ENCODE data around the gene SLC22A14. TPM values are rescaled to one million over a fixed set of nuclear protein-coding genes. Genes with fewer than 3 reads are reported as not detected.

Gene SLC22A14
- polyA plus RNA-seq, 4 donors: 0.32 to 0.57 (median 0.42) TPM

- no peak for DNase-seq (ENCODE audit: low read depth in 4 of 4, low spot score in 3 of 4)
Measured at GRCh38 chr3:38337703-38338102, 55.6 kb downstream of the SLC22A14 start.

- DNase-seq (ENCODE audit: low read depth in 4 of 4, low spot score in 3 of 4): no peak
Measured at GRCh38 chr3:38343797-38344594, 61.9 kb downstream of the SLC22A14 start.

- no peak for DNase-seq (ENCODE audit: low read depth in 4 of 4, low spot score in 3 of 4)
Measured at GRCh38 chr3:38345879-38346586, 63.9 kb downstream of the SLC22A14 start.

GRCh38 chr3:38346587-38347410 lies 64.7 kb downstream of the SLC22A14 start, which contains the start of gene XYLB:
Gene XYLB (plus strand): TSS chr3:38346785. CDS start chr3:38346869, 84 bp downstream.
- DNase-seq (ENCODE audit: low read depth in 4 of 4, low spot score in 3 of 4): peak; percentile 48 to 76 (median 64)

DNA sequence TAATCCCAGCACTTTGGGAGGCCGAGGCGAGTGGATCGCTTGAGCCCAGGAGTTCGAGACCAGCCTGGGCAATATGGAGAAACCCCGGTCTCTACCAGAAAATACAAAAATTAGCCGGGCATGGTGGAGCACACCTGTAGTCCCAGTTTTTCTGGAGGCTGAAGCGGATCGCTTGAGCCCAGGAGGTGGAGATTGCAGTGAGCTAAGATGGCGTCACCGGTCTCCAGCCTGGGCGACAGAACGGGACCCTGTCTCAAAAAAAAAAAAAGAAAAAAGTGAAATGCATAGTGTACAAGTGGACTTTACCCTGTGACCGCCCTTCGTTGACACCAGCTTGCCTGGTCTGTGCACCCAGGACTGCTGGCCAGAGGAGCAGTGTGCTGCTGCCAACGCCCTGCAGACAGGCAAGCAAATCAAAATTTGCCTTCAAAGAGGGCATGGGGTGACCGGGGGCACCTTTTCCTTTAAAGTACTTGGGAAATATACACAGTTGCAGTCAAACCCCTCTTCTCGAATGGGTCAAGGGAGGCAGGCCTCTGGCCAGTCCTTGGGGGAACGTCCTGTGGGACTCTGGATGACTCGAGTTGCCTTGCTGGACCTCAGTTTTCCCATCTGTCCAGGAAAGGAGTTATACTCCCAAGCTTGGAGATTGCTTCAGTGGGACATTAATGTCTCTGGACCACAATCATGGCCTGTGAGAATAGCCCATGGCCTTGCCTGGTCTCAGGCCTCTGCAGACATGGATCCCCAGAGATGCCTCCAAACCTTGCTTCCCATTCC lies 65.5 kb downstream of the SLC22A14 start:
- no peak for DNase-seq (ENCODE audit: low read depth in 4 of 4, low spot score in 3 of 4)

GRCh38 chr3:38348903-38349302 lies 66.8 kb downstream of the SLC22A14 start:
- DNase-seq (ENCODE audit: low read depth in 4 of 4, low spot score in 3 of 4): no peak

- DNase-seq (ENCODE audit: low read depth in 4 of 4, low spot score in 3 of 4): no peak
Measured at GRCh38 chr3:38349684-38350359, 67.7 kb downstream of the SLC22A14 start.

DNA sequence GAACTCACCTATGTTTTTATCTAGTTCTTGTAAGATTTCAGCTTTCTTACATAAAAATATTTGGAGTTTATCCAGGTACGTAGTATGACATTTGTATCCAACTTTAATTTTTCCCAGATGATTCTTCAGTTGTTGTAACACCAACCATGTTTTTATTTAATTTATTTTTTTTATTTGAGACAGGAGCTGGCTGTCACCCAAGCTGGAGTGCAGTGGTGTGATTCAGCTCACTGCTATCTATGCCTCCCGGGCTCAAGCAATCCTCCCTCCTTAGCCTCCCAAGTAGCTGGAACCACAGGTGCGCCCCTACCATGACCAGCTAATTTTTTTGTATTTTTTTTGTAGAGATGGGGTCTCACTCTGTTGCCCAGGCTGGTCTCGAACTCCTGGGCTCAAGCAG lies 71.1 kb downstream of the SLC22A14 start:
- DNase-seq (ENCODE audit: low read depth in 4 of 4, low spot score in 3 of 4): no peak

DNA sequence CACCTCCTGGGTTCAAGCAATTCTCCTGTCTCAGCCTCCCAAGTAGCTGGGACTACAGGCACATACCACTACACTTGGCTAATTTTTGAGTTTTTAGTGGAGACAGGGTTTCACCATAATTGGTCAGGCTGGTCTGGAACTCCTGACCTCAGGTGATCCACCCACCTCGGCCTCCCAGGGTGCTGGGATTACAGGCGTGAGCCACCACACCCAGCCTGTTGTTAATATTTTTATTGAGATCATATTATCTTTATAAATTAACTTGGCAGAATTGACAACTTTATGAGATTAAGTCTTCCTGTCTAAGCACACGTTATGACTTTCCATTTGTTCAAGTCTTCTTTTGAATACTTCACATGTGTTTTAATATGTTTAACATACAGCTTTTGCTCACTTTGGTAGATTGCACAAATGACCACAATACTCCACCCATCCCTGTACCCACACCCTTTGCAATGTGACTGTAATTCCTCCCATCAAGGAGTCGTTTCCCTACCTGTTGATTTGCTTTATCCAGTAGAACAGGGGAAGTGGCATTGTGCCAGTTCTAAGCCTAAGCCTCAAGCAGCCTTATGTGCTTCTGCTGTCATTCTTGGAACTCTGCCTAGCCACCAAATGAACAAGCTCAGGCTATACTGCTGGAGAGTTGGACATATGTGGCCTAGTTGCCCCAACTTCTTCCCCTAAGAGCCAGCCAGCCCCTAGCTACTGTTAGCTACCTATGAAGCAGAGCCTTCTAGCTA lies 72.7 kb downstream of the SLC22A14 start:
- DNase-seq (ENCODE audit: low read depth in 4 of 4, low spot score in 3 of 4): no peak

- DNase-seq (ENCODE audit: low read depth in 4 of 4, low spot score in 3 of 4): no peak
Measured at GRCh38 chr3:38359038-38359437, 76.9 kb downstream of the SLC22A14 start.

- DNase-seq (ENCODE audit: low read depth in 4 of 4, low spot score in 3 of 4): no peak
Measured at GRCh38 chr3:38360345-38360744, 78.3 kb downstream of the SLC22A14 start.

- no peak for DNase-seq (ENCODE audit: low read depth in 4 of 4, low spot score in 3 of 4)
Measured at GRCh38 chr3:38361496-38361895, 79.4 kb downstream of the SLC22A14 start.

DNA sequence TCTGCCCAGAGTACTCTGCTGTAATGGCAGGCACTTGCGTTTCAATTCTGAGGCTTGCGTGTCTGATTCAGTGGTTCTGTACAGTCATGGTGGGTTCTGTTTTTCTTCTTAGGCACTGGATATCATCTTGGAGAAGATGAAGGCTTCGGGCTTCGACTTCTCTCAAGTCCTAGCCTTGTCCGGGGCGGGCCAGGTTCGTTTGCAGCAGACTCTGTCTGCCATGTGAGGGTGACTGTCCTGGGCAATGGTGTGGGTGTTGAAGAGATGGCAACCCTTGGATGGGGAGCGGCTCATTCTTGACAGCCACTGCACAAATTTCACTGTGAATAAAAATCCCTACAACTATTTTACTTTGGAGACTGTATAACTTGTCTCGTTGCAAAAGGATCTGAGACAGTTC lies 80.7 kb downstream of the SLC22A14 start:
- no peak for DNase-seq (ENCODE audit: low read depth in 4 of 4, low spot score in 3 of 4)

GRCh38 chr3:38364721-38365400 lies 82.8 kb downstream of the SLC22A14 start:
- no peak for DNase-seq (ENCODE audit: low read depth in 4 of 4, low spot score in 3 of 4)

DNA sequence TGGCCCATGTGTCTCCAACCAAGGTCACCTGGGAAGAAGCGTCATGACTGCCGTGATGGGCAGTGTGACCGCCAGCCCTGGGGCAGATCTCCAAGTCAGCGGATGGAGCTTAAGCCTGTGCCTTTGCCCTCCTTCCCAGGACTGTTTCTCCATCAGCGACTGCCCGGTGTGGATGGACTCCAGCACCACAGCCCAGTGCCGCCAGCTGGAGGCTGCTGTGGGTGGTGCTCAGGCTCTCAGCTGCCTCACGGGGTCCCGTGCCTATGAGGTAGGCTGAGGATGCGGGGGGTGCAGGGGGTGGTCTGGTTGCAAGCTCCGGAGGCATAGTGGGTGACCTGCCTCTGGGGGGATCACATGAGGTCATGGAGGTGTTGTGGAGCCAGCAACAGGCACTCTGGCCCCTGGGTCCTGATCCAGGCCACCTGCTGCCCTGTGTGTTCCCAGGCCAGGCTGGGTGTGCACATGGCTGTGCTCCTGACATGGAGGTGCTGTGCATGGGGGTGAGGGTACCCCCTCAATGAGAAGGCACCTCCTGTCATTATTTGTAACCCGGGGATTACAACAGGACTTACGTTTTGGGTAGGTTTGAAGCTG lies 83.5 kb downstream of the SLC22A14 start:
- no peak for DNase-seq (ENCODE audit: low read depth in 4 of 4, low spot score in 3 of 4)

DNA sequence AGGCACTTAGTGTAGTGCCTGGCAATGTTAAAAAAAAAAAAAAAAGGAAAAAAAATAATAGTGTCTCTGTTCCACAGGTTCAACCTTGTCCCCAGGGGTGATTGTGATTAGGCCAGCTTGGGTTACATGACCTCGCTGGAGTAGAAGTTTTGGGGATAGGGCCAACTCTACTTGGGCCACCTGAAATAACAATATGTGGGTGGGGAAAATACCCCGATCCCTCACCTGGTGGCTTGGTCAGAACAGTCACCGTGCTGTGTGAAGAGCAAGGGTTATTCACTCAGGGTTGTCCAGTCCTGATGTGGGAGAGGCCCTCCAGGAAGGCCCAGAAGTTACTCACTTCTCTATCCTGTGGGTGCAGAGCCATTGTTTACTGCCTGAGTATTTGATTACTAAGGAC lies 84.0 kb downstream of the SLC22A14 start:
- DNase-seq (ENCODE audit: low read depth in 4 of 4, low spot score in 3 of 4): no peak

DNA sequence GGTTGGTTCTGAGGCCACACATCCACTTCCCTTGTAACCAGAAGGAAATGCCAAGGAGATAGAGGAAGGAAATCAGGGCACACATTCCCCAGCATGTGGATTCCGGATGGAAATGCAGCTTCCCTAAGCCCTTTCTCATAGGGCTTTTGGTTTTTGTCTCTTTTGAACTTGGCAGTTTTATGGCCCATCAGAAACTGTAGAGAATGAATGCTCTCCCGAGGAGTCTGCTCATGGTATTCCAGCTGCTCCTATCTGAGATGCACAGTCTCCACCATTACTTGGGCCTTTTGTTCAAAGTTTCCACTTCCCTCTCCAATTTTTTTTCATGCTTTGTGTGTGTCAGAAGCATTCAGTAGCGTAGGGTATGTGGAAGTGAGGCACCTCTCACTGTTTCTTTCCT lies 85.7 kb downstream of the SLC22A14 start:
- DNase-seq (ENCODE audit: low read depth in 4 of 4, low spot score in 3 of 4): no peak
